ENCODE results near the gene CCDC88C.

- TF ChIP-seq CTCF (IDR thresholded peaks at IDR 0.05) (no peak), POLR2AphosphoS5 (IDR thresholded peaks at IDR 0.05; ENCODE audit: low read depth, low read length) (no peak)
Measured at GRCh38 chr14:91320266-91320665, 97.4 kb downstream of the CCDC88C start.
